Suppressor macrophage treated with lipopolysaccharide for 4 hours (primary cell): Measurements from ENCODE around the gene FREM2.

ENCODE experiments used
- DNase-seq: peaks from one replicate; pipeline ENCODE4 v3.0.0-alpha.2; 2020

FREM2 gene

GRCh38 chr13:38687246-38688229, 661 bp downstream of the FREM2 start:
- no peak for DNase-seq

GRCh38 chr13:38688674-38689073, 1.8 kb downstream of the FREM2 start:
- DNase-seq: no peak

- no peak for DNase-seq
These were observed 3.4 kb downstream of the FREM2 start for GRCh38 chr13:38690231-38690630.

- DNase-seq: no peak
These were observed 6.3 kb downstream of the FREM2 start for GRCh38 chr13:38693168-38693567.

GRCh38 chr13:38693641-38694040, 6.8 kb downstream of the FREM2 start:
- no peak for DNase-seq

GRCh38 chr13:38697197-38697596, 10.3 kb downstream of the FREM2 start:
- DNase-seq: no peak

GRCh38 chr13:38697628-38698333, 10.9 kb downstream of the FREM2 start:
- DNase-seq: no peak

GRCh38 chr13:38700051-38700450, 13.2 kb downstream of the FREM2 start:
- DNase-seq: no peak

GRCh38 chr13:38702669-38703068, 15.8 kb downstream of the FREM2 start:
- DNase-seq: no peak

GRCh38 chr13:38703255-38703654, 16.4 kb downstream of the FREM2 start:
- DNase-seq: no peak

- DNase-seq: no peak
These were observed 18.5 kb downstream of the FREM2 start for GRCh38 chr13:38705365-38705764.

- DNase-seq: no peak
These were observed 20.6 kb downstream of the FREM2 start for GRCh38 chr13:38707460-38707859.

GRCh38 chr13:38713046-38713445, 26.2 kb downstream of the FREM2 start:
- DNase-seq: no peak

GRCh38 chr13:38718374-38718773, 31.5 kb downstream of the FREM2 start:
- DNase-seq: no peak

- DNase-seq: no peak
These were observed 43.5 kb downstream of the FREM2 start for GRCh38 chr13:38730332-38730731.

GRCh38 chr13:38733146-38733545, 46.3 kb downstream of the FREM2 start:
- no peak for DNase-seq

- DNase-seq: no peak
These were observed 49.0 kb downstream of the FREM2 start for GRCh38 chr13:38735665-38736440.

GRCh38 chr13:38743466-38743865, 56.6 kb downstream of the FREM2 start:
- no peak for DNase-seq

GRCh38 chr13:38752686-38753085, 65.8 kb downstream of the FREM2 start:
- DNase-seq: no peak

GRCh38 chr13:38753878-38754277, 67.0 kb downstream of the FREM2 start:
- DNase-seq: no peak

GRCh38 chr13:38755793-38756192, 68.9 kb downstream of the FREM2 start:
- DNase-seq: no peak

GRCh38 chr13:38758277-38758676, 71.4 kb downstream of the FREM2 start:
- DNase-seq: no peak

GRCh38 chr13:38759390-38759789, 72.5 kb downstream of the FREM2 start:
- no peak for DNase-seq
